Measurements from ENCODE around the gene ITGB3. TPM values are rescaled to one million over a fixed set of nuclear protein-coding genes. Genes with fewer than 3 reads are reported as not detected.

The ITGB3 gene
- total and polyA plus RNA-seq, 10 of the 15 experiments (the other 5 are each of a cell fraction or from before 2014, with no cell fraction given): 0.69 to 22.8 (median 13.6) TPM

- intact Hi-C loops (cut with micrococcal nuclease; ENCODE audit: unreplicated experiment) (loop anchor here (1.0 to 2.0 kb wide), 5 partner anchors 25 to 385 kb away; no protein-coding TSS in a partner anchor), in situ Hi-C loops (cut with MboI) (loop anchor here (5.0 kb wide), 2 partner anchors 83 to 383 kb away; no protein-coding TSS in a partner anchor)
- Histone ChIP-seq H3K4me3 (peak overlapping the region; percentile 37; the same call in 1 of the 2 replicates), H3K27ac (ENCODE audit: control insufficient read depth, insufficient read depth) (no peak overlapping the region), H3K4me2 (ENCODE audit: control insufficient read depth, insufficient read depth) (peak overlapping the region; percentile 73), H3K9ac (ENCODE audit: control insufficient read depth, insufficient read depth, low read length) (peak overlapping the region; percentile 48), H3K79me2 (ENCODE audit: control insufficient read depth, insufficient read depth, low read length) (no peaks in the 10 kb centered on the region), H4K20me1 (ENCODE audit: control insufficient read depth, insufficient read depth) (no peaks in the 10 kb centered on the region), H3K4me1 (ENCODE audit: control insufficient read depth, insufficient read depth, low read length) (peaks cover 18% of the 10 kb centered on the region), H2AFZ (ENCODE audit: control insufficient read depth, low read depth, low read length) (peak overlapping the region; percentile 93), H3K9me3 (replicated peaks; ENCODE audit: control insufficient read depth, insufficient read depth, low read length) (no peaks in the 10 kb centered on the region; the same call in 2 of the 3 replicates), H3K36me3 (ENCODE audit: control insufficient read depth in 2 of 2, insufficient read depth in 2 of 2, low read length in 1 of 2) (no peaks in the 10 kb centered on the region), H3K27me3 (replicated peaks in 1 of 2; ENCODE audit: control insufficient read depth in 2 of 2, insufficient read depth in 2 of 2, low read length in 1 of 2) (no peaks in the 10 kb centered on the region; a peak in 1 of 4 replicates)
- ChIA-PET RAD21 (ENCODE audit: unreplicated experiment) (interaction anchor here (0.7 to 4.5 kb wide), 26 partner anchors 10 to 503 kb away, joined by 3 to 158 read pairs (median 5); partner anchors contain the start of genes EFCAB13, ITGB3 and MYL4), CTCF (interaction anchor here (0.5 to 4.8 kb wide), 29 partner anchors 10 to 385 kb away, joined by 3 to 227 read pairs (median 5); partner anchors contain the start of genes EFCAB13 and MYL4), SMC1A (ENCODE audit: uncharacterized antibody, unreplicated experiment) (interaction anchor here (0.6 to 5.8 kb wide), 31 partner anchors 10 to 433 kb away, joined by 3 to 175 read pairs (median 7); partner anchors contain the start of genes EFCAB13 and MYL4), POLR2A (interaction anchor here (0.7 to 3.7 kb wide), 6 partner anchors 21 to 86 kb away, joined by 3 to 32 read pairs (median 5); partner anchors contain the start of genes CDC27 and MYL4)
- ATAC-seq: peak; percentile 84
- FAIRE-seq: peak; percentile 93
- WGBS (ENCODE audit: insufficient coverage, insufficient replicate concordance, low lambda C conversion rate, missing lambda C conversion rate): 5% methylated on average over 22 of the region's 22 CpGs
- no TSS peak for BruUV-seq (replicated peaks)
- peak; percentile 75 for DNase-seq (ENCODE audit: low read depth, low spot score)
- TF ChIP-seq IKZF2 (IDR thresholded peaks at IDR 0.05): peak; percentile 46 to 73
- TF ChIP-seq ZBTB40 (IDR thresholded peaks at IDR 0.05; ENCODE audit: borderline replicate concordance): no peak
- peak; percentile 73; the same call in 2 of the 3 replicates for TF ChIP-seq POU2F2 (IDR thresholded peaks at IDR 0.05; ENCODE audit: borderline replicate concordance, low read depth, low read length)
- TF ChIP-seq CEBPZ (IDR thresholded peaks at IDR 0.05; ENCODE audit: low read depth, low read length): no peak
- TF ChIP-seq IRF3 (IDR thresholded peaks at IDR 0.05): no peak
- TF ChIP-seq SRF (IDR thresholded peaks at IDR 0.05; ENCODE audit: low read depth in 2 of 2, low read length in 2 of 2): 0 out of 4 replicates have a peak, but pooled peaks of 1 of the 2 experiments have one; percentile 46
- TF ChIP-seq EED (IDR thresholded peaks at IDR 0.05; ENCODE audit: low read depth): peak; percentile 81
- 0 out of 2 replicates have a peak, but pooled peaks have one; percentile 17 for TF ChIP-seq MEF2A (IDR thresholded peaks at IDR 0.05; ENCODE audit: insufficient read depth, low read depth, low read length)
- TF ChIP-seq ESRRA (IDR thresholded peaks at IDR 0.05; ENCODE audit: low read length): 0 out of 2 replicates have a peak, but pooled peaks have one; percentile 18
- TF ChIP-seq ZBED1 (IDR thresholded peaks at IDR 0.05; ENCODE audit: borderline replicate concordance): 0 out of 2 replicates have a peak, but pooled peaks have one; percentile 31
- peak; percentile 37 to 97 for TF ChIP-seq EGR1 (IDR thresholded peaks at IDR 0.05; ENCODE audit: borderline replicate concordance in 1 of 2, low read depth in 2 of 2, low read length in 2 of 2)
- peak; percentile 82 for TF ChIP-seq IKZF1 (conservative IDR thresholded peaks at IDR 0.05)
Observed at GRCh38 chr17:47229535-47230443, 23.8 kb upstream of the ITGB3 start.
